Stimulated activated CD8-positive, alpha-beta memory T cell treated with anti-CD3 and anti-CD28 coated beads, Interleukin-15, amount 100 ng/mL, for 24 hours (primary cell): ENCODE results near the gene IGSF9B.

Experiments
- DNase-seq: peaks from one replicate; pipeline ENCODE4 v3.0.0-alpha.2; 2020; ENCODE audit warnings: low read depth

Gene IGSF9B

DNA sequence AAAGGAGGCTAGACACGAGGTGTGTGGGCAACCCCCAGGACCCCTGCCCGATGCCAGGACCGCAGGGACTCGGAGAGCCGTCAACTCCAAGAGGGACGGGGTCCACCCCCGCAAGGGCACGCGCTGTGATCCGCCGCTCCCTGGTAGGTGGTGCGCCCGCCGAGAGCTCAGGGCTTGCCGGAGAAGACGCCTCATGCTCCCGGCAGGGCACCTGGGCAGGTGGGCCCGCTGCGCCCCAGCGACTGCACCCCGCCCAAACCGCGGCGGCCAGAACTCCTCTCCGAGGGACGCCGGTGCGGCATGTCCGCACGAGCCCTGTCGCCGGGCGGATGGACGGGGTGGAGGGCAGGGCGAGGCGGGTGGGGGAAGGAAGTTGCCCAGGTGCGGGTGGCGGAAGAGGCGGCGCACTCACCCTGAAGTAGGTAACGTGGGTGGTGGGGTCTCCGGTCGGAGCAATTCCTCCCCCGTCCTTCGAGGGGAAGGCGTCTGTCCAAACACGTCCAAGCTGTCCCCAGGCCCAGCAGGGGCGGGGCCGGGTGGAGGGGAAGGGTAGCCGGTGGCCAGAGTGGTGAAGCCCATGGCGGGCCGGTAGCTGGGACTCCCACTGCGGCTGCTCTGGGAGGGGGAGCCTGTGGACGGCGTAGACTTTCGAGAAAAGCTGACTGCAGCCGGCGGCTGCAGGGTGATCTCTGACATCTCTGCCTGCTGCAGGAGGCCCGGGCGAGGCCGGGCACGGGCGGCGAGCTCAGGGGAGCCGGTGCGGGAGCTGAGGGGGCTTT lies 37.2 kb downstream of the IGSF9B start:
- no peak for DNase-seq

DNA sequence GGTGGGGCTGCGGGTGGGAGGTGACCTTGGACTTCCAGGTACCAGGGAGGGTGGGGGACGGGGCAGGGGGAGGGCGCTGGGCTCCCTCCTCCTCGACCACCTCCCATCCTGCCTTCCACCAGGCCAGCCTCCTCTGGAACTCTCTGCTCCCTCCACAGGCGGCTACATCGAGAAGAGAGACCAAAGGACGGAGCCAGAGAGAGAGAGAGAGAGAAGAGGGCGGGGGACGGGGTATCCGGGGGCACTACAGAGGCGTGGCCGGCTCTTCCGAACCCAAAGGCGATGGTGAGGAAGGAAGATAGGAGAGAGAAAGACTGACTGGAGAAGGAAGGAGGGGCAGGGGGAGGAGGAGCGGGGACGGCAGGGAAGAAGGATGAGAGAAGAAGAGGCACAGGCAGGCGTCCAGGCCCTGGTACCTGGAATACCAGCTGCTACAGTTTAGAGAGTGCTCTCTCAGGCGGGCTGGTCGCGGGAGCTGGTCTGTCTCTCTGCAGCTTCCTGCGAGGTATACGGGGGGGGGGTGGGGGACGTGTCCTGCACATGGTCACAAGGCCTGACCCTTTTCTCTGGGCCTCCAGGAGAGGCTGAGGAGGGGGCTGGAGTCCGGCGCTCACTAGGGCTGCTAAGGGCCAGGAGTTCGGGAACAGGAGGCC lies 38.0 kb downstream of the IGSF9B start:
- no peak for DNase-seq

DNA sequence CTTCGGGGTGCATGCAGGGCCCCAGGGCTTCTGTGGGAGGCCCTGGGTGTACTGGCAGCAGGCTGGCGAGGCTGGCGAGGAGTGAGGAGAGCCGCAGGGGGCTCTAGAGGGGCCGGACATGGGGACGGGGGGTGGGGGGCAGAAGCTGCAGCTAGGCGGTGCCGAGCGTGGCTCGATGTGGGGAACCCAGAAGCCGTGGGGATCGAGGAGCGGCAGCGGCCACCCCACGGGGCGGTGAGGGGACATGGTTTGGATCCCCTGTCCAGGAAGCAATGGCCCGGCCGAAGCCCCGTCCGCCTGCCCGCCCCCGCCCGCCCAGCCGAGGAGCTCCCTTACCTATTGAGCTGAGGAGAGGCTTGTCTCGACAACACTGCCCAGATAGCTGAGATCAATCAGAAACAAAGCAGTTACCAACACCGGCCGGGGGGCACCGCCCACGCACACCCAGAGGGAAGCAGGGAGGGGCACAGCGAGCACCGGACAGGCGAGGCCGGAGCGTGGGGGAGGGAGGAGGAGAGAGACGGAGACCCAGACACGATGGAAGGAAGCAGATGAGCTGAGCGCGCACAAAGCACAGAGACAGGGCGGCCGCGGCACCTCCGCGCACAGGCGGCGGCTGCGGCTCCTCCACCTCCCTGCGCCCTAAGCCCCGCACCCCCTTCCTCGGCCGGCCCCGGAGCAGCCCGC lies 38.7 kb downstream of the IGSF9B start:
- DNase-seq, result no peak

DNA sequence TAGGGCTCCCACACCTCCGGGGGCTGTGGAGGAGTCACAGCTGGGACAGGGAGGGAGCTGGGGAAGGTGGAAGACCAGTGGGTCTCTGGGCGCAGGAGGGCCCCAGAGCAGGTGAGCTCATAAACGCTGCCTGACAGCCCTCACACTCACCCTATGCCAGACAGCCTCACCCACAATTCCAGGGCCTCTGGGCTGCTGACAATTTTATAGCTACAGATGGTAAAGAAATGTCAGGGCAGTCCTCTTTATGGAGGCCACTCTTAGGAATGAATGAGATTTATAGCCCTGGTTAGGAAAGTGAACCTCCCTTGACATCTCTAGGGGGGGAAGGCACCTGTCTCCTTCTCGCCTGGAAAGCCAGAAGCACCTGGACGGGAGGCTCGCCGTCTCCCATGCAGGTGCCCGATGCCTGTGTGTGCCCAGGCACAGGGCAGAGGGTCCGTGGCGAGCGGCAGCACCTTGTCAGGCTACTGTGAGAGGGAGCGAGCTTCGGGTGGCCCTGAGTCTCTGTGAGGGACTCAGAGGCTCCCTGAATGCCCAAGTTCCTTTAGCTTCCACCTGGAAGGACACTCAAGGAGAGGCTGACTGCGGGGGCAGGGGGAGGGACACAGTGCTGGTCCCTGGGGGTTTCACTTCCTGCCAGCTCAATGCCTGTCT lies 39.9 kb downstream of the IGSF9B start:
- no peak for DNase-seq

DNA sequence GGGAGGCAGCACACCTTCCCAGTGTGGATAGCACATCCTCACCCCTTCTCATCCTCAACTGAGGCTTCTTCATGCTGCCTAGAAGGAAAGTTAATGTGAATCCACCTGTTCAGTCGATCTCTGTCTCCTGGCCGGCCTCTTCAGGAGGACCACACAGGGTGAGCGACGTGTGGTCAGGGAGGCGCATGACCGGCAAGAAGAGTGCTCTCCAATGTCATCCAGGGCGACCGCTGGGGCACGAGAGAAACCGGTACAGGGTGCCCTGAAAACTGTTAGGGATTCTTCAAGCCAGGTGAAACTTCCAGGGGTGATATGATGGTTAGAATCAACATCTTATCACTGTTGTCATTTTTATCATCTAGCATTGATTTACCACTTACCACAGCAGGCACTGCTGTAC lies 43.0 kb downstream of the IGSF9B start:
- DNase-seq, result no peak

DNA sequence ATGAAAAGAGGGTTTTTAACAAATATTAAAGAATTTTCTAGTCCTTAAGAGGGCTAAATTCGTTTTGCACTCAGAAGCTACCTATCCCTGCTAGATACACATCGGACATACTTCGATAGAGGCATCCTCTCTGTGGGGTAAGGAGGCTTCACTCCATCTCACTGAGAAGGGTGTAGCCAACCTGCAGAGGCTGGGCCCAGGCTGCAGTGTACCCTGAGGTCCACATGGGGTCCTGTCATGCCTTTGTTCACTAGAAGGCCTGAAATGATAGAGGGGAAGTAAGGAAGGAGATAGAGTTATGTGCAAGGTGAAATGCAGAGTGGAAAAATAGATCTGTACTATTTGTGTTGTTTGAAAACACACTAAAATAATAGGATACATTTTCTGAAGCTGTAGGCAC lies 45.6 kb downstream of the IGSF9B start:
- no peak for DNase-seq

DNA sequence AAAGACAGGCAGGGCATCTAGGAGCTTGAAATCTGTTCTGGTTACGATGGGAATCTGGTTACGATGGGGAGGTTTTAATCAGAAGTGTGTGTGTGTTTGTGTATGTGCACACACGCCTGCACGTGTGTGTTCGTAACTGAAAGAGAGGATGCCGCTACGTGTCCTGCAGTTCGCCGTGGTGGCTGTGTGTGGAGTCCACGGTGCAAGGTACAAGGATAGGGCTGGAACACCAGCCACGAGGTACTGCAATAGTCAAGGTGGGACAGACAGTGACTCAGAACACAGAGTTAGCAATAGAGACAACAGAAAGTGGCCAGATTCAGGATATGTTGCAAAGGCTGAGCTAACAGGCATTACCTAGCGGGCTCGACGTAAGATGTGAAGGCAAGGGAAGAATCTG lies 46.7 kb downstream of the IGSF9B start:
- DNase-seq, result no peak

DNA sequence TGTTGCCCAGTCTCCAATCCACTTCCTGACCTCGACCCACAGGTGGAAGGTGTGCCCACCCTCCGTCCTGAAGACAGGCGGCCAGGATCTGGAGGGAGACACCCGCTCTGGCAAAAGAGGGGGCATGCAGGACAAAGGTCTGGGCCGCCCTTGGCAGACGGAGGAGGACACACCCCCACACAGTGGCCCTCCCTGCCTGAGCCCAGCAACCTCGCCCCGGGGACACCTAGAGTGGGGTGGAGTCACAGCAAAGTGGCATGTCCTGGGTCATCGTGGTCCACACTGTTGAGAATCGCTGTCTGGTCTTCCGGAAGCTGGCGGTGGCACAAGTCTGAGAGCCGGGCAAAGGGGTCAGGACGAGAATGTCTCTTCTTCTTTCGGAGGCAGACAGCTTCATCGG lies 47.9 kb downstream of the IGSF9B start:
- no peak for DNase-seq

DNA sequence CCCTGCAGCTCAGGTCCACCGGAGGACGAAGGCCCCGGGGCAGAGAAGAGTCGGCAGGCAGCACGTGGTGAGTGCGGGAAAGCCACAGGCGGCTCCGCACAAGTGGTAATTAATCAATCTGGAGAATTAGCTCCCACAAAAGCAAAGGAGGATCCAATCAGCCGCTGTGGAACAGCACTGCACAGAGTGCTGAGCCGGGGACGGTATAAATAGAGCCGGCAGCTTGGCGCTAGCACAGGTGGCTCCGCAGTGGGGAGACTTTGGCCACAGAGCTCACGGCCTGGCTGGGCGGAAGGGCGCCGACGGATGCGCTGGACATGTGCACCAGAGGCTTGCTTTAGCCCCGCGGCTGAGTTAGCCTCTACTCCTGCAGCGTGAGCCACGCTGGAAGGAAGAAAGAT lies 48.9 kb downstream of the IGSF9B start:
- no peak for DNase-seq

DNA sequence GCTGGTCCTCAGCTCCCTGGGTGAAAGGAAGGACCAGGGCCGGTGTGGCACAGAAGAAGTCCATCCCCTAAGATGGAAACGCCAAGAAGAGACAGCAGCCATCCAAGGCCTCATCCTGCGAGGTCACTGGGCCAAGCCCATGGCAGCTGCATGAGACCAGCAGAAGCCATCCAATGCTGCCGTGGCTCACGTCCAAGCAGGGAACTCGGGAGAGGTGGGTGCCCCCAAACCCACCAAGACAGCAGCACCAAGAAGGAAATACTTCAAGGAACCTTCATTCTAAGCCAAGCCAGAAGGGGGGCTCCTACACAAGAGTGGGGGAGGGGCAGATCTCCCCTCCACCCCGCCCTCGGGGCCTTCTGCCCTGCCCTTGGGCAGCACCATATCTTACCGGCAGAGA lies 49.6 kb downstream of the IGSF9B start:
- DNase-seq, result no peak

DNA sequence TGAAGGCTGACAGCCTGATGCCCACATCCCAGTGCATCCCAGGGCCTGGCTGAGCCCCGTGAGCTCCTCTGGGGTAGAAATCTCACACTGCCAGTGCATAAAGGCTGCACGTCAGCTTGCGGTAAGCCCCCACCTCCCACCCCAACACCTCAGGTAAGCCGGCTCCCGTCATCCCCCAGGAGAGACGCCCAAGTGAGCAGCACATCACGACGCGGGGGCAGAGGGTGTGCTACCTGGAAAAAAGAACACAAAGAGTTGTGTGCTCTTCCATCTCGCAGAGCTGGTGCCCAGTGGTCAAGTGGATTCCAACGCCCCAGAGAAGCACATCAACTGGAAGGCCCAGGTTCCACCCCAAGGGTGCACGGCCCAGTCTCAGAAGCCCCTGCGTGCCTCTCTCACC lies 50.0 kb downstream of the IGSF9B start:
- DNase-seq, result no peak

DNA sequence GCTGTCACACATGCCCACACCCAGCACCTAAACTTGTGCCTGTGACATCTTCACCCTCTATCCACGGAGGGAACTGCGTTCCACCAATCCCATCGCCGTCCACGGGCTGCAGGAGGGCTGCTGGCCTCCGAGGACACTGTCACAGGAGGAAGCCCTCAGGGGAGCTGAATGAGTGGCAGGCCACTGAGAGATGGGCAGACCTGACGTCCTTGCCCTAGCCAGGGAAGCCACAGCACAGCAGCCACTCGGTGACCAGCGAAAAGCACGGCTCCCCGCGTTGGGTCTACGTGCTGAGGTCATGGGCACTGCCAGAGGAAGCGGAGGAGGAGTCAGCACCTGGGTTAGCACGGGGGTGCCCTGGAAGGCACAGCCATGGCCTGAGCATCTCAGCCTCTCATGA lies 50.5 kb downstream of the IGSF9B start:
- no peak for DNase-seq

DNA sequence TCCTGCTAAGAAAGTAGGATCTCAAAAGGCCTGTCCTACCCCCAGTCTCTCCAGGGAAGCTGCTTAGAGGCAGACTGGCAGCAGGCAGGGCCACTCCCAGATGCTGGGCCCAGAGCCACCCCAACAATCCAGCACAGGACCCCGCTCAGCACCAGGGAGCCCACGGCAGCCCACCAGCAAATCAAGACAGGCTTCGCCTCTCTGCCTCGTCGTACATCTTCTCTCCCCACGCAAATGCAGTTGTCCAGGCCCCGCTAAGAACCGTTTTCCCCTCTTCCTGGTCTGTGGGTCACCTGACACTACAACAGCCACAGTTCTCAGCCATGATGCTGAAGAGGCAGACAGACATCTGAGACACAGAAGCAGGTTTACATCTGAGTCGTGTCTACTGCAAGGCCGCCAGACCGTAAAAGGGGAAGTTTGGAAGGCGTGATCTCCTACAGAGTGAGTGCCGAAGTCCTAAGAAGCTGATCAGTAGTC lies 51.1 kb downstream of the IGSF9B start:
- no peak for DNase-seq

DNA sequence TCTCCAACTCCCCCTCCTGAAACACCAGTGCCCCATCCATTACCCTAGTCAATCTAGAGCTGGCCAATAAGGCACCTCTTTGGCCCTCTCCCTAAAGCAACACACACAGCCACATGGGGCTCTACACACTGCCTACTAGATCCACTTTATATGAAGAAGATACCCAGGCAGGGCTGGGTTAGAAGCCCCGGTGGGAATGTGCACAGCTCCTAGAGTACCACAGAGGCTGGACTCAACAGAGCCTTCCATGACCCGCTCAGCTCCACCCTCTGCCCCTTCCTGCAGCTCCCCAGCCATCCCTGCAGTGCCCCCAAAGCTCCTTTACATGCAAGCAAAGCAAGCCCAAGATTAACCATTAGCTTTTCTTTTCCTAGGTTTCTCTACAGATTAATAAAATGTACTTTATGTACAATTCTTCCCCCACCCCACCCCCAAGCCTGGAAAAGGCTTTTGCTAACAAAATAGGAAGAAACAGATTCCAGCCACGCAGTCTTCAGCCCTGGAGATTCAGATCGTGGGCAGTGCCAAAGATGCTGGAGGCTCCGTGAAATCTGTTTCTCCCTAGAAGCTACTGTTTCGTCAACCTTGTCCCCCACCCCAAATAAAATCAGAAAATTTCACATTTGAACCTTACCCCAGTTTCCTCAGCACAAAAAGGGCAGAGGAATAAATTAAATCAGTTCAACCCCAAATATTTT lies 51.8 kb downstream of the IGSF9B start:
- no peak for DNase-seq

DNA sequence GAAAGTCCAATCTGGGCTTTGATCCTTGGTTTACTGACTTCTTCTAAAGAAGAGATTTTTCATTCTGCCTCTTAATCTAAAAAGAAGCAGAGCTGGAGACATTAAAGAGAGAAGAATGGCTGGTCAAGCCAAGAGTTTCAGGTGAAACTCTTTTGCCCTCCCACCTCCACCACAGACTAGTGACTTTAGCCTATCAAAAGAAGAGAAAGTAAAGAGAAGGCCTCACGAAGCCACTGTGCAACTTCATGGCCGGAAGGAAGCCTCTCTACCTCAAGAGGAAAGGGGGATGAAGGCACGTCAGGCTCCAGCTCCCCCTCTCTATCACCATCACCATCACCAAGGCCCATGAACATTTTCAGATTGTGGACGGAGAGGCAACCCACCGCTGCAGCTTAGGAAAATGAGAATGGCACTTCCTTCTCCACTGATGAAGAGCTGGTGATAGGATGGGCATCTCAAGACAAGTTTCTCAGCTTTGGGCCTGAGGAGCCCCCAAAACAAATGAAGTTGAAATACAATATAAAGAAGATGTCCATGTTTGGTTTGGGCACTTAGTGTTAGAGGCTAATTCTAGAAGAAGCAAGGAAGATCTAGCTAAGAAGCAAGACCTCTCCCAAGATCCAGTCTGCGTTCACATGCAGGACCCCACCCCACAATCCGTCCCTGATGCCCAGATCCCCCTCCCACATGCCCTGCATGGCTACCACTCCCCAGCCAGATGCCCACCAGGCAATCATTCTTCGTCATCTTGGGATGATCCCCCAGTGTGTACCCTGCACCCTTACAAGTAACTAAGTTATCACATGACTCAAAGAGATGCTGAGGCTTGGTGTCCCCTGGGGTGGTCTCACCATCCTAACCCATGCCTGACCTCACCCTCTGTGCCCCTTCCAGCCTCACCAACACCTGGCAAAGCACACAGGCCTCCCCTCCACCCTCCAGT lies 52.6 kb downstream of the IGSF9B start:
- DNase-seq, result no peak

DNA sequence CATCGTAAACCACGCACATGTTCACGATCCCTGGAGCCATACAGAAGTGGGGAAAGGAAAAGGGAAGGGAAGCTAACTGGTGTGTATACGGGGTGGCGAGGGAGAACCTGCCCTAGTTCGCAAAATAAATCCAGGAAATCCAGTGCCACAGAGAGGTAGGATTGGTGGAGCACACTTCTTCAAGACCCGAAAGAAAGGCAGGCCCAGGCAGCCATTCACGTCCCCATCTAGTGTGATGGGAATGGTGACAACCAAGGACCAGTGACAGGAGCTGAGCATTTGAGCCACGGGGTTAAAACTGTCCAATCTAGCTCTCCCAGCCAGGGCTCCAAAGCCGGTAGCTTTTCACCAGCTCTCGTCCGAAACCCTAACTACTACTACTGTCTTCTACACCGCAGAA lies 53.7 kb downstream of the IGSF9B start:
- DNase-seq, result no peak

DNA sequence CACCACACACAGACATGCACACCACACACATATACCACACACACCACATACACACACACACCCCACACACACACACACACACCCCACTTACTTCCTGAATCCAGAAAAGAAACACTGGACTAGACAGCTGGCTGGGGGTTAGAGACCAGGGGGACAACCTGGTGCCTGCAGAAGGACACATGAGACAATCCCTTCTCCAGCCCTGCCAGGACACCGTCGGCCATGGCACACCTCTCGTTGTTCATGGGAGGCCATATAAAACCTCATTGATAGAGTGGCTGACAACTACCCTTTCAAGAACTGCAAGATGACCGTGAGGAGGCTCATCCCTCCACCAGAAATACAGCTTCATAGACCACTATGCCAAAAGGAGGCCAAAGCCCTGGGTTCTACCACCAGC lies 54.3 kb downstream of the IGSF9B start:
- no peak for DNase-seq

DNA sequence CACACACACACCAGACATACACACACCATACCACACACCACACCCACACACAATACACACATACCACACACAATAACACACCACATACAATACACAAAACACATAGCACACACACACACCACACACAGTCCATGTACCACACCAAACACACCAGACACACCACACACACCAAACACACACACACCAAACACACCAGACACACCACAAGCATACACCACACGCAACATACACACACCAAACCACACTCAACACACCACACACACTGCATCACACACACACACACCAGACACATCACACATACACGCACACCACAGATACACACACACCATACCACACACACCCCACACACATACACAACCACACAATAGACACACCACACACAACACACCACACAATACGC lies 54.8 kb downstream of the IGSF9B start:
- DNase-seq, result no peak

DNA sequence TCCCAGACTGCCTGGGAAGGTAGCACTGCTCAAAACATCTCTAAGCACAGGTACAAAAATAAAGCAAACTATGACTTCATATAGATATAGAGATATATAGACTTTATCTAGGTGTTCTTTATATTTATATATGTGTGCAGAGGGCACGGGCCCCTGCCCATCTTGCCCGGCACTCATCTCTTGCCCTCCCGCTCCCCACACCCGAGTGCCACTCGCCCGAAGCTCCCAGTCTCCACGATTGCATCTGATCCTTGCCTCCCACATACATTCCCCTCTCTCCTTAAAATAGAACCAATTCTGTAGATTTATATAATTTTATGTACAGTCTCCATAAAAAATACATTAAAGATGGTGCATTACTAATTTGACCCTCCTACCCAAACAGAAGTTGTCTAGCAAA lies 55.5 kb downstream of the IGSF9B start:
- no peak for DNase-seq

DNA sequence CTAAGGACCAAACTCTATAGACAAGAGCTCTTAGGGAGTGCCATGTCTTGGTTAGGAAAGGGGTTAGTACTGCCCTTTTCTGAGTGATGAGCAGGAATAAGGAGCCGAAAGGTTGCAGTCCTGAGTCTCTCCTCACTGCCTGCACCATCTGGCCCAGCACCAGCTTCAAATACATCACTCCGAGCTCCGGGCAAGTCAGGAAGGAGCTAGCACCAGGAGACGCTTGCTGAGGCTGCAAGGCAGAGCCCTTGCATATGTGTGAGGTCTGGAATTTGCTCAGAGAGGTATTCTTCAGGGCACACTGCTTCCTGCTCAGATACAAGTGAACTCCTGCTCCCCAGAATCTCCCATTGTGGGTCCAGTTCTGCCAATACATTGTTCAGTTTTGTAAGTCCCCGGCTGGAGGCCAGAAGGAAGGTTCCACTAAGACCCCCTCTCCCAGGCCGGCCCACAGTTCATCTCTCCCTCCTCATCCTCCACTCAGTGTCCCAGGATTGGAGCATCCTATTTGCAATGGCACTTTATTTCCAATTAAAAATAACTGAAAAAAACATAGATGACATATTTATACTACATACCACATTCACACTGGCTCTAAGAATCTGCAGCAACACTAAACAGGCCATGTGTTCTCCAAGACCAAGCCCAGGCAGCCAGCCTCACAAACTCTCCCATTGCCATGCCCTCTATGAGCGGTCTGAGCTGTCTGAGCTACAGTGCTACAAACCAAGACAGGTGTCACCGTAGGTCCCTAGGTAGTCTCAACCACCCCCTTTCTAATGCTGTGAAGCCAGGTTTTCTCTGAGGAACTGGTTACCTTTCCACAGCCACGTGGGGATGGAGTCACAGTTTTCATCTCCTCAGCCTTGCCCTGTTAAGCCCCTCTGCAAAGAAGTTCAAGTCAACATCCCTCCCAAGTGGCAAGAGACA lies 56.3 kb downstream of the IGSF9B start:
- DNase-seq, result no peak
